Measurements from ENCODE around the gene GYPC.

GYPC gene

DNA sequence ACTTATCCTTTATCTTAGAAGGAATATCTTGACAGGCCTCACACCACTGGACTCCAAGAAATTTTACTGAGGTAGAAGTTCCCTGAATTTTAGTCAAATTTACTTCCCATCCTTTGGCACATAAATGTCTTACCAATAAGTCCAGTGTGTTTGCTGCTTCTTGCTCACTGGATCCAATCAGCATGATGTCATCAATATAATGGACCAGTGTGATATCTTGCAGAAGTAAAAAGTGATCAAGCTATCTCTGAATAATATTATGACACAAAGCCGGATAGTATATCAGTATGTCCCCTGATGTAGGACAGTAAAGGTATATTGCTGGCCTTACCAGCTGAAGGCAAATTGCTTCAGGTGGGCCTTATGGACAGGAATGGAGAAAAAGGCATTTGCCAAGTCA, 6.9 kb upstream of the GYPC start:
- TF ChIP-seq, protein P1, sequence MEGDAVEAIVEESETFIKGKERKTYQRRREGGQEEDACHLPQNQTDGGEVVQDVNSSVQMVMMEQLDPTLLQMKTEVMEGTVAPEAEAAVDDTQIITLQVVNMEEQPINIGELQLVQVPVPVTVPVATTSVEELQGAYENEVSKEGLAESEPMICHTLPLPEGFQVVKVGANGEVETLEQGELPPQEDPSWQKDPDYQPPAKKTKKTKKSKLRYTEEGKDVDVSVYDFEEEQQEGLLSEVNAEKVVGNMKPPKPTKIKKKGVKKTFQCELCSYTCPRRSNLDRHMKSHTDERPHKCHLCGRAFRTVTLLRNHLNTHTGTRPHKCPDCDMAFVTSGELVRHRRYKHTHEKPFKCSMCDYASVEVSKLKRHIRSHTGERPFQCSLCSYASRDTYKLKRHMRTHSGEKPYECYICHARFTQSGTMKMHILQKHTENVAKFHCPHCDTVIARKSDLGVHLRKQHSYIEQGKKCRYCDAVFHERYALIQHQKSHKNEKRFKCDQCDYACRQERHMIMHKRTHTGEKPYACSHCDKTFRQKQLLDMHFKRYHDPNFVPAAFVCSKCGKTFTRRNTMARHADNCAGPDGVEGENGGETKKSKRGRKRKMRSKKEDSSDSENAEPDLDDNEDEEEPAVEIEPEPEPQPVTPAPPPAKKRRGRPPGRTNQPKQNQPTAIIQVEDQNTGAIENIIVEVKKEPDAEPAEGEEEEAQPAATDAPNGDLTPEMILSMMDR (IDR thresholded peaks at IDR 0.05; ENCODE audit: control insufficient read depth, insufficient read depth, low read depth, low read length, missing control alignments) = no peak
- DNase-seq (ENCODE audit: low read depth) = no peak
- no peak overlapping the region for H3K4me3 ChIP-seq (ENCODE audit: control insufficient read depth, low read depth, low read length)

DNA sequence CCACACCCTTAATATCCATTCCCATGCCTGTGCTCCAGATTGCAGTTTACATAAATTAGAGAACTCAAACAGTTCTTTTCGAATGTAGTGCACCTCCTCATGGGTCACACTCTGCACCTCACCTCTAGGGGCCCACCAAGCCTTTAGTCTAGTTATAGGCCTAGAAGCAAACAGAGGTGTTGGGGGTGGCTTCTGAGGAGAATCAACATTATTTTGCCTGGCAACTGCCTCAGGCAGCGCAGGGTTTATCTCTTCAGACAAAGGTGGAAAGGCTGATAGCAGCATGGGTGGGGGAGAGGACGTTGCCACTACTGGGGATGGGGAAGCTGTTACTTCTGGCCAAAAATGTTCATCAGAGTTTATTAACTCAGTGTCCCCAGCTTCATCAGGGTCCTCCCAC, 5.0 kb upstream of the GYPC start:
- H3K4me3 ChIP-seq (ENCODE audit: control insufficient read depth, low read depth, low read length) = no peak overlapping the region
- no peak for DNase-seq (ENCODE audit: low read depth)
- TF ChIP-seq, protein P1 (IDR thresholded peaks at IDR 0.05; ENCODE audit: control insufficient read depth, insufficient read depth, low read depth, low read length, missing control alignments) = no peak

DNA sequence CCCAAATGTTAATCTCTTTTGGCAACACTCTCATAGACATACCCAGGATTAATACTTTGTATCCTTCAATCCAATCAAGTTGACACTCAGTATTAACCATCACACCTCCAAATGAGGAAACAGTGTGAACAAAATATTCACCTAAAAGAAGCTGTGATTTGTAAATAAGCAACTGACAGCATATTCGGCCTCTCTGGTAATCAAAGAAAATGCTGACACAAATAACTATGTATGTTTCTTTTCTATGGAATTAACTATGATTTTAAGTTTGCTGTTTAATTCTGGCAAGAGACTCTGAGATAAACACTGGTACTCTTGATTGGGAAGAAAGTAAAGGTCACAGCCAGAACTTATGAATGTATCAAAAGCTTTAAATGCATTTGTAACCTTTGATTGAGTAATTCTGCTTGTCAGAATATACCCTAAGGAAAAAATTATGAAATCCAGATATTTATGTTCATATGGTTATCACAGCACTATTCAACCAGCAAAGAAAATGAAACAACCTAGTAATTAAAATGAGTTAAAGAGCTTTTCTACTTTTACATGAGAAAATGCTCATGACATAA, 3.6 kb upstream of the GYPC start:
- DNase-seq (ENCODE audit: low read depth) = no peak

DNA sequence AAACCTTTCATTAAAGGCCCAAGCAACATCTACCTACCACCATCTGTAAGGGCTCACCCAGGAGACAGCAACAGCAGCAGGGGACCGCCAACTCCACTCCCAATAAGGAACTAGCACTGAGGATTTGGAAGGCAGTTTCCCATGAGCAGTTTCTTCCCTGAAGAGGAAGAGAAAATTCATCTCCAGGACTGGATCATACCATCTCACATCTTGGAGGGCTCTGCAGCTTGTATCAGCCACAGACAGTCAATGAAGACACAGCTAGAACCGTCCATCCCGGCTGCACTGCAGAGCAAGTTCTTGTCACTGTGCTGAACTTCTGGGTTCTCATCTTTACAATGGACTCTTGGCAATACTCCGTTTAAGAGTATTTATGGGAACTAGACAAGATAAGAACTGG, 2.8 kb upstream of the GYPC start:
- DNase-seq (ENCODE audit: low read depth) = no peak
- no peak overlapping the region for H3K4me3 ChIP-seq (ENCODE audit: control insufficient read depth, low read depth, low read length)
- TF ChIP-seq, protein P1 (IDR thresholded peaks at IDR 0.05; ENCODE audit: control insufficient read depth, insufficient read depth, low read depth, low read length, missing control alignments) = no peak

More for the DNA sequence above, 3.6 kb upstream of the GYPC start:
- no peak overlapping the region for H3K4me3 ChIP-seq (ENCODE audit: control insufficient read depth, low read depth, low read length)
- TF ChIP-seq, protein P1 (IDR thresholded peaks at IDR 0.05; ENCODE audit: control insufficient read depth, insufficient read depth, low read depth, low read length, missing control alignments) = no peak

DNA sequence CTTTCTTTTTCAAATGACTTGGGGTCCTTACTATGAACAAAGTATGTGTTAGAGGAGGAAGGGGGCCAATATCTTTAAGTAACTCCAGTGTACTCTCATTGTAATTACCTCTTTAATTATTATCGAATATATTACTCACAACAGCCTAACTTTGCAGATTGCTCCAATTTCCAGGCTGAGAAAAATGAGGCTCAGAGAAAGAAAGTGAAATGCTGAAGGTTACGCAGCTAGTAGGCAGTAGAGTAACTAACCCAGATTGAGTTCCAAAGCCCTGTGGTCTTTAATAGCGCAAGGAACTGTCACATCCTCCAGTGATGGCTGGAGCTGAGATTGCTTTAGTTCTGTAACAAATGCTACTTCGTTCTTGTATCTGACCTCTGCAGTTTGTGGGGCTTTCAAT, 2.2 kb upstream of the GYPC start:
- TF ChIP-seq, protein P1 (IDR thresholded peaks at IDR 0.05; ENCODE audit: control insufficient read depth, insufficient read depth, low read depth, low read length, missing control alignments) = no peak
- no peak overlapping the region for H3K4me3 ChIP-seq (ENCODE audit: control insufficient read depth, low read depth, low read length)
- DNase-seq (ENCODE audit: low read depth) = no peak

DNA sequence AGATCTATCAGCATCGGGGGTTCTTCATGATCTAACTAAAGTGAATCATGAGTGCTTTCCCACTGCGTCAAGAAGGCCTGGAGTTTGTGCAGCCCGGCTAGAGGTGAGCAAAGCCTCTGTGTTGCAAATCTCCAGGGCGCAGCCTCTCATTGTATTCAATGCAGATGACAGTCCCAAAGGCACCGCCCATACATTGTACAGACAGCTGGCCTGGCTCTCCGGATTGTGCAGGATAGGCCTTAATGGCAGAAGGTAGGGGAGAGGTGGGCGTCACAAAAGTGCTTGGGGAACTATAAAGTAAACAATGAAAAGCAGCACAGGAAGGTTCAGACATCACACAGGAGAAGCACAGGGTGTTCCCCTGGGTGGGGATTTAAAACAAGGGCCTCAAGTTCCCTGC, 907 bp upstream of the GYPC start:
- DNase-seq (ENCODE audit: low read depth) = no peak
- peak overlapping the region; percentile 66 for H3K4me3 ChIP-seq (ENCODE audit: control insufficient read depth, low read depth, low read length)
- TF ChIP-seq, protein P1 (IDR thresholded peaks at IDR 0.05; ENCODE audit: control insufficient read depth, insufficient read depth, low read depth, low read length, missing control alignments) = no peak

Data from AG09309 (cell line).